HG03066 (cell line): Measurements from ENCODE around the gene BCL11A.

Experiments used
- ATAC-seq: cut with Tn5 transposase; IDR thresholded peaks from one replicate; pipeline ENCODE4 v1.9.1; 2021; ENCODE audit warnings: low read depth; ENCODE audit not compliant: unreplicated experiment

Gene BCL11A

GRCh38 chr2:60490441-60490840 lies 63.0 kb downstream of the BCL11A start:
- no peak for ATAC-seq

DNA sequence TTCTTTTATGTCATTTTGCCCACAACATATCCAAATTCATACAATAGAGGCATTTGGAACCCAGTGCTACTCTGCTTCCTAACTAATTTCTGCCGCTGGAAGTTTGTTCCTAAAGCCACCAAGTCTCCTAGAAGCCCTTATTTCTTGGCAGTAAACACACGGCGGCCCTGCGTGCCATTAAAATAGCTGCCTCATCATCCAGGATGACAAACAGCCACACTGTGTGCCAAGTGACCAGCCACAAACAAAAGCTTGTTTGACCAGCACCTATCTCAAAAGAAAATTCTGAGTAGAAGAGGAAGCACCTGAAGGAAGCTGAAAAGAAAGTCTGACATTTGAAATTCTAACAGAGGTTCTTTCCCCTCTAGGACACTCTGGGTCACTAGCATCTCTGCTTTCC lies 64.2 kb downstream of the BCL11A start:
- ATAC-seq: no peak

DNA sequence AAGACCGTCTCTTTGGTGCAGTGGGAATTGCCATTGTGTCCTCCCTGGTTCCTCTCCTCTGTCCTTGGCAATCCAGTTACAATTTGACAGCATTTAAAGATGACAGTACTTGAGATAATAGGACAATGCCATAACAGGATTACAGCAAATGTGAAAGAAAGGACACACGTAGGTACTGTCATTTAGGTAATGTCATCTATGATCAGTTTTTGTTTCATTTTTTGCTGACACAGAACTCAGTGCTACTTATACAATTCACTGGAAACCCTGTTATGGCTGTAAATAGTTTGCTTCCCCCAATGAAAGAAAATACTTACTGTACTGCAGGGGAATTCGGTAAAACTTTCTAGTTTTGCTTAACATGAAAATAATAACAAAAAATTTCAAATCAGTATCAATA lies 65.2 kb downstream of the BCL11A start:
- no peak for ATAC-seq

GRCh38 chr2:60487174-60487573 lies 66.3 kb downstream of the BCL11A start:
- no peak for ATAC-seq

DNA sequence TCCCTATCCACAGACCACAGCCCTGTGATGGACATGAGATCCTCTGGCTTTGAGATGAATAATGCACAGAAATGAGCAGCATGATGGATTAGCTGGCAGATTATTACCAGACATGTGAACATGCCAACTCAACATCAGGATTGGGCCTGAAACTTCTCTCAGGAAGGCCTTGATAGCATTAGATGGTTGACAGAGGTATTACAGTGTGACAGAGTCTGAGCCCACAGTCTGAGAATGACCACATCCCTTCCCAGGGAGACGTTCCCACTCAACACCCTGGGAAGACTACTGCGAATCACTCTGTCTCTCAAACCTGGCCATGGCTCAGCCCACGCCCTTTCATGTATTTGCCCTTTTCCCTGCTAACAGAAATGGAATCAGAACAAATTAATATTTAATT lies 66.9 kb downstream of the BCL11A start:
- no peak for ATAC-seq

- no peak for ATAC-seq
Observed at GRCh38 chr2:60486067-60486466, 67.4 kb downstream of the BCL11A start.

DNA sequence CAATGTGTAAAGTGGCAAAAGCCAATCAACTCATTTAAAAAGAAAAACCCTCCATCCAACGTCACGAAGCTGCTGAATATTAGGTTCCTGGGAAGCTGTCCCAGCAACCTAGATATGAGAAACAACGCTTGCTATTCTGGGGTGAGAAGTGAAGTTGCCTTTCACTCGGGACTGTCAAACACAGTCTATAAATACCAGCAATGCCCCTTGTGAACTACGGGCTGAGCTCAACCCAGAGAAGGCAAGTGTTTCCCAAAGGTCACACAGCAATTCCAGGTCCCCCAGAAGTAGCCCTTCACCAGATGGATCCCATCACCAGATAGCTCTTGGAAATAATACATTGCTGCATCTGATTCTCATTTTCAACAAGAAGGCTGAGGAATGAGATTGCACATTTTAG lies 67.9 kb downstream of the BCL11A start:
- ATAC-seq: no peak

DNA sequence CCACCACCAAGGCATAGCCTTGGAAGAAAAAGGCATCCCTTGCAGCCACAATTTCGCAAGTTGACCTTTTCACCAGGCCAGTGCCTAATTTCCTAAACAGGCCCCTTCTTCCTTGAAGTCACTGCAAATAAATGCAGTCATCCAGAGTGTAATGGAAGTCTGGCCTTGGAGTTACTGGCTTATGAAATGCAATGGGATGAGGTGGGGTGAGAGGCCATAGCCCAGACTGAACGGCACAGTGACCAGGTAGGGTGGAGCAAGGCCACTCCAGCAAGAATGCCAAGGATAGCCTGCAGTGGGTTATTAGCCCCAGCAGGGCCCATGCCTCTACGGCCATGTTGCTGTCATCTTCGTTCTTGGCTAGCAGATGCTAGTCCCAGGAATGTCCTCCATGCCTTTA lies 68.4 kb downstream of the BCL11A start:
- no peak for ATAC-seq

GRCh38 chr2:60484133-60484645 lies 69.3 kb downstream of the BCL11A start:
- no peak for ATAC-seq

DNA sequence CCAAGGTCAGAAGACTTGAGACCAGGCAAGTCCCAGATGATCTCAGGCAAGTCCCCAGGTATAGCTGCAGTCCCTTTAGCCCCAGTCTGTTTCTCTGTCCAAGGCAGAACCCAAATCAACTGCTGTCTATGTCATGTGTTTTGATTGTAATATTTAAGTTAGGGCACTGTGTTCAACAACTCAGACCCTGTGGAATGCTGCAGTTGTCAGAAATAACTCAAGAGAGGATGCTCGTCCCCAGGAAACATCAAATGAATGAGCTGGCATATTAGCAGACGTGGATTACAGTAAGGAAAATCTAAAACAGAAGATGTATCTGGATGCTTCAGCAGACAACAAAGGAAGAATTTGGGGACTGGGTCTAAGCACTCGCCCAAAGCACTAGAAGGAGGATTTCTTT lies 70.1 kb downstream of the BCL11A start:
- no peak for ATAC-seq

GRCh38 chr2:60482222-60482621 lies 71.2 kb downstream of the BCL11A start:
- ATAC-seq: no peak

- no peak for ATAC-seq
Observed at GRCh38 chr2:60481257-60481656, 72.2 kb downstream of the BCL11A start.

- ATAC-seq: no peak
Observed at GRCh38 chr2:60480089-60480773, 73.2 kb downstream of the BCL11A start.

DNA sequence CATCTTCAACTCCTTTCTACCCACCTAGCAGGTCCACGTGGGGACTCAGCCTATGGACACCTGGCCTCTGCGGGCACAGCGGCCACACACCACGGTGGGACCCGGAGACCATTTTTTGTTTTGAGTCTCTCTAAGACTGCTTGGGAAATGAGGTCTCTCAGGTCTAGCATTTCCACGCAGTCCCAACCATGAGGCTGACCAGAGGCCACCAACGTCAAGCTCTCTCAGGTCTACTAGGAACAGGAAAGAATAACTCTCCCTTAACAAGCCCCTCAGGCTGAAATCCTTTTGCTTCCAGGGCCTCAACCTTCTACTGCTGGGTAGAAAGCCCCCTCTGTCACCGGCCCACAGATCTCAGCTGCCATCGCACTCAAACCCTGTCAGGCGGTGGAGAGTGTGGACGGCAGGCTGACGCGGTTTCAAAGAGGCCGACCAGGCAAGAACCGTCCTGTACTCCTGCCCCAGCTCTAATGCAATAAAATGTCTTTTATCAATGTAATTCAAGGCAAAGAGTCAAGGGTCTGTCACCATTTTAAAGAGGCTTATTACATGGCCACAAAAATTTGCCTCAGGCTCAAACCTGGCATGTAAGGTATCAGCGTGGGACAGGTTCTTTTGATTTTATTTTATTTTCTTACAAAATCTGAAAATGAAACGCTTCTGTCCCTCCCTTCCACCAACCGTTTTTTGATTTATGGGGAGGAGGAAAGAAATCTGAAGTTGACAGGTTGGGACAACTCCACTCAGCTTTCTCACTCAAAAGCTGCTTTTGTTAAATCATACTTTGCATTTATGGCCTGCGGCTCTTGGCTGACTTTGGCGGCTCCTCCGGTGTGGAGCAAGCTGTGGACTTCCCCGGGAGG lies 74.0 kb downstream of the BCL11A start:
- ATAC-seq: no peak

GRCh38 chr2:60478660-60479059 lies 74.8 kb downstream of the BCL11A start:
- no peak for ATAC-seq

DNA sequence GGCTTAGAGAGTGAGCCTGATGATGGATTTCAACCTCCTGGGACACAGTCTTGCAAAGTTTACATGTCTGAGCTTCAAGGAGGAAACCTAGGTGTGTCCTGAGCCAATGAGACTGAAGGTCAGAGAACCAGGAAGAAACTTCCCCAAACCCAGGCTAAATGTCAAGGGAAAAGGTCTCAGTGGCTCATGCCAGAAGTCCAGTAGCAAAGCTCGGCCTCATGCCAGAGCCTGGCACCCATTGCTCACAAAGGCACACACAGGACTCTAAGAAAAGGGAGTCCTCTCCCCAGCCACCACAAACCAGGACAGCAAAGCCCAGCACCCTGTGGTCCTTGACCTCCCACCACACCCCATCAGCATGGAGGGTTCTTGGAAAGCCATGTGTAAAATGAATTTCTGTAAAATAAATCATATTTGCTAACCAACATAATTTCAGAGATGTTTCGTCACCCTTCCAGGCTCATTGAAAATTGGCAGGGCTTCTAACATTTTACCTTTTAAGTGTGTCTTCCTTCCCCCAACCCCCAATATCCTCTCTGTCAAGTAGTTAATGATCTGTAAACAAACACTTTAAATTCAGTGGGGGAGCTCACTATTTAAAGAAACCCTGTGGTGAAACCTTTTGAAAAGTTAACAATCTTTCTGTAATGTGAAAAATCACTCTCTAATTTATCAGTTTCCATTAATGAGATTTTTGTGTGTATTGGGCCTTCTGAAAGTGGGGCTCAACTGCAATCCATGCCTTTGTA lies 77.1 kb downstream of the BCL11A start:
- ATAC-seq: no peak

GRCh38 chr2:60475123-60475830 lies 78.2 kb downstream of the BCL11A start:
- no peak for ATAC-seq

DNA sequence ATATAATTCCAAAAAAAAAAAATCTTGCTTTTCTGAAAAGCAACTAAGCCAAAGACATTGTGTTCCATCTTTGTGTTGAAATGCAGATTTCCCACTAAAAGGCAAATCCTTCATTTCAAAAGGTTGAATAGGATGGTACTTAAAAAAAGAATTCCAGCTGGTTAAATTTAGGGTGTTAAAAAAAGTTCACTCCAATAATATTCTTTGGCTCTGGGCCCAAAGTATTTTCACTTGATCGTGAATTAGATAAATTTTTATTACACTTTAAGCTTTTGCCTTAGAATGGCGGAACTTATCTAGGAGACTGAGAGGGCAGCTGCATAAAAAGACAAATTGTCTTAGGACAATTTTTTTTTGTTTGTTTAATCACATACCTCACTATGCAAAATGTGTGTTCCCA lies 79.2 kb downstream of the BCL11A start:
- ATAC-seq: no peak

- ATAC-seq: no peak
Observed at GRCh38 chr2:60473546-60473945, 79.9 kb downstream of the BCL11A start.

DNA sequence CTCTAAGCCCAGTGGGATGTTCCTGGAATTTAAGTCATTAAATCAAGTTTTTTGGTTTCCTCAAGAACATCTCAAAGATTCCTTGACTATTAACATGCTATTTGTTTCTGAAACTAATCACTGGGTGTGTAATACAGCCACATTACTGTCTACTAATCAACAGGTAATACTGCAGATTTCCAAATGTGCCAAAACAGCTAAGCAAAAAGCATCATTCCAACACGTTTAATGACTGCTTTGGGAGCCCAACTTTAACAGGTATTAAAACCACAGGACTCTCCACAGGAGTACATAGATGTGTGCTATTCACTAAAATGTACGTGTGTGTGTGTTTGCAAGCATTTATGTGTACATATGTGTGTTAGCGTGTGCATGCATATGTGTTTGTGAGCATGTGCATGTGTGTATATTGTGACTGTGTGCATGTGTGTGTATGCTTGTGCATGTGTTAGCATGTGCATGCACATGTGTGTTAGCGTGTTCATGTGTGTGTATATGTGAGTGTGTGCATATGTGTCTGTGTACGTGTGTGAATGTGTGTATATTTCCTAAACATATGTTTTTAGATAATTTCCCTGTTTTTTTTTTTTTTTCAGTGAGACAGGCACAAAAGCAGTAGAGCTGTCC lies 80.7 kb downstream of the BCL11A start:
- ATAC-seq: no peak
